Kidney tubule cell (primary cell): ENCODE measurements around the gene TIMM17B.

ENCODE experiments used
- DNase-seq: peaks from one replicate; pipeline ENCODE4 v3.0.0-alpha.2; 2018; ENCODE audit warnings: low spot score

TIMM17B gene

GRCh38 chrX:48897625-48898306 is at the start of gene TIMM17B, which contains the start of gene PQBP1:
Gene TIMM17B (minus strand): TSS chrX:48897768. CDS start chrX:48897749, 19 bp downstream.
Gene PQBP1 (plus strand): TSS chrX:48897930. CDS start chrX:48898510, 580 bp downstream.
- DNase-seq: peak; percentile 95

- peak; percentile 51 for DNase-seq
Observed at GRCh38 chrX:48945517-48946348, 48.2 kb upstream of the TIMM17B start.

GRCh38 chrX:48942895-48943294 is 45.3 kb upstream of the TIMM17B start:
- no peak for DNase-seq

GRCh38 chrX:48940404-48940955 is 42.9 kb upstream of the TIMM17B start:
- DNase-seq: no peak

- DNase-seq: no peak
Observed at GRCh38 chrX:48939524-48940228, 42.1 kb upstream of the TIMM17B start.

- no peak for DNase-seq
Observed at GRCh38 chrX:48938721-48939425, 41.3 kb upstream of the TIMM17B start.

- no peak for DNase-seq
Observed at GRCh38 chrX:48937054-48937907, 39.7 kb upstream of the TIMM17B start.

- DNase-seq: no peak
Observed at GRCh38 chrX:48936429-48937053, 39.0 kb upstream of the TIMM17B start.

- no peak for DNase-seq
Observed at GRCh38 chrX:48935301-48935670, 37.7 kb upstream of the TIMM17B start.

- no peak for DNase-seq
Observed at GRCh38 chrX:48934581-48935300, 37.2 kb upstream of the TIMM17B start.

- no peak for DNase-seq
Observed at GRCh38 chrX:48933757-48934156, 36.2 kb upstream of the TIMM17B start.

GRCh38 chrX:48927736-48928382 is 30.3 kb upstream of the TIMM17B start:
- no peak for DNase-seq

- DNase-seq: no peak
Observed at GRCh38 chrX:48927123-48927522, 29.6 kb upstream of the TIMM17B start.

GRCh38 chrX:48924270-48924669 is 26.7 kb upstream of the TIMM17B start:
- no peak for DNase-seq

GRCh38 chrX:48923771-48924170 is 26.2 kb upstream of the TIMM17B start:
- DNase-seq: no peak

- DNase-seq: no peak
Observed at GRCh38 chrX:48920718-48921104, 23.1 kb upstream of the TIMM17B start.

GRCh38 chrX:48919947-48920717 is 22.6 kb upstream of the TIMM17B start:
- DNase-seq: no peak

GRCh38 chrX:48919360-48919841 is 21.8 kb upstream of the TIMM17B start:
- DNase-seq: no peak
